Psoas muscle (tissue), 8 donors: Measurements from ENCODE around the gene SYNC. TPM values are rescaled to one million over a fixed set of nuclear protein-coding genes. Genes with fewer than 3 reads are reported as not detected.

Experiments
- ATAC-seq, 4 donors: fragments of 200-7000 bp; cut with Tn5 transposase; one replicate each; pipeline ENCODE4 v1.9.1; 2020; ENCODE audit warnings: moderate library complexity in 3 of 4, mild to moderate bottlenecking in 2 of 4
- DNase-seq, 2 donors: peaks; one replicate each; pipeline ENCODE4 v3.0.0-alpha.2; 2020
- H3K27ac ChIP-seq: fragments of 200-600 bp; one replicate; pipeline ENCODE4 v1.8.0; 2022
- H3K27me3 ChIP-seq, 3 donors: fragments of 200-600 bp in 1 of 3; one replicate each; pipeline versions ENCODE4 v1.6.1 to v1.8.0; 2013 to 2022; ENCODE audit warnings: low read length in 2 of 3, mild to moderate bottlenecking in 2 of 3, moderate library complexity in 1 of 3; ENCODE audit not compliant: insufficient read depth in 3 of 3
- H3K36me3 ChIP-seq, 2 donors: fragments of 200-600 bp in 1 of 2; one replicate each; pipeline versions ENCODE4 v1.6.1 to v1.8.0; 2013 to 2022; ENCODE audit warnings: low read depth in 1 of 2, mild to moderate bottlenecking in 1 of 2, moderate library complexity in 1 of 2; ENCODE audit not compliant: insufficient read depth in 1 of 2
- H3K4me1 ChIP-seq: fragments of 200-600 bp; one replicate; pipeline ENCODE4 v1.8.0; 2022
- H3K4me3 ChIP-seq: fragments of 200-600 bp; one replicate; pipeline ENCODE4 v1.8.0; 2022; ENCODE audit warnings: mild to moderate bottlenecking
- H3K9me3 ChIP-seq: fragments of 200-600 bp; one replicate; pipeline ENCODE4 v1.8.0; 2022
- CTCF ChIP-seq: fragments of 200-600 bp; IDR thresholded peaks from one replicate; pipeline ENCODE4 v1.8.0; 2022; ENCODE audit warnings: antibody characterized with exemption
- WGBS, 3 donors: extraction: QIAGEN DNeasy Blood & Tissue Kit; methylation state at CpG; one replicate each; pipeline versions ENCODE4 v1.1.6 to v1.1.7; 2013; 5-methylcytosine and 5-hydroxymethylcytosine counted together
- intact Hi-C, 2 donors: fragments of 100-400 bp; cut with DNase I; formaldehyde crosslinking; loops; one replicate each; pipeline versions ENCODE4 v1.11.0 to v1.14.2; 2022
- polyA plus RNA-seq, 3 donors: library from polyadenylated mRNA; stranded (reverse); fragments of 200-250 nt; gene quantifications; one replicate each; pipeline ENCODE4 v1.2.3, GENCODE V29; 2013
- total RNA-seq, 4 donors: library from RNA; stranded (reverse); fragmentation: NEBNext Ultra II Directional in 2 of 4; extraction: Animal tissue kit (Norgen Biotek cat#: 25700) in 2 of 4; gene quantifications; one replicate each; pipeline versions ENCODE4 v1.2.1 to v1.2.4, GENCODE V29; 2021 to 2023
- donor health status: healthy with polysubstance abuse.
- donor health status: DM: no; HTN: no; CAD: no; lungs with moderate emphysema.
- donor health status: Bipolar disorder and iron deficiency.
- donor health status: healthy.
- donor health status: DM: yes; HTN: yes; CAD: no.
- donor health status: DM: no; HTN: no; CAD: no.
- donor health status: DM: no; HTN: no; CAD: no.
- donor health status: DM: yes; HTN: yes; CAD: no.

The SYNC gene
- total and polyA plus RNA-seq, 7 donors = 40.4 to 82.5 (median 52.6) TPM

GRCh38 chr1:32686387-32686786 lies 16.2 kb downstream of the SYNC start:
- Histone ChIP-seq H3K9me3 (no peaks in the 10 kb centered on the region), H3K27me3 (no peaks in the 10 kb centered on the region), H3K36me3 (peaks cover 9 to 85% of the 10 kb centered on the region in 2 donors), H3K4me1 (peaks cover 21% of the 10 kb centered on the region), H3K27ac (peak overlapping the region; percentile 30), H3K4me3 (no peak overlapping the region)
- TF ChIP-seq CTCF = no peak
- 91 to 92% (median 91%) methylated on average over 2 of the region's 2 CpGs for WGBS, 3 donors
- ATAC-seq (no peak), DNase-seq (no peak)
- intact Hi-C loops = no loop called here

- Histone ChIP-seq H3K36me3 (peaks cover 15 to 88% of the 10 kb centered on the region in 2 donors), H3K4me3 (no peak overlapping the region), H3K4me1 (peaks cover 25% of the 10 kb centered on the region), H3K27me3 (no peaks in the 10 kb centered on the region), H3K27ac (peak overlapping the region; percentile 7), H3K9me3 (no peaks in the 10 kb centered on the region)
- ATAC-seq (peak; percentile 27 to 77 (median 44)), DNase-seq (no peak)
- 33 to 63% (median 51%) methylated on average over 2 of the region's 2 CpGs for WGBS, 3 donors
- intact Hi-C loops = no loop called here
- TF ChIP-seq CTCF = no peak
These were observed 17.1 kb downstream of the SYNC start for GRCh38 chr1:32685498-32685897.

- no peak for DNase-seq
- H3K9me3 ChIP-seq = no peaks in the 10 kb centered on the region
- no peaks in the 10 kb centered on the region for H3K27me3 ChIP-seq
- ATAC-seq = peak in 2 of 4 donors; percentile 47 to 48
- no peak overlapping the region for H3K4me3 ChIP-seq
- peaks cover 25% of the 10 kb centered on the region for H3K4me1 ChIP-seq
- H3K36me3 ChIP-seq = peaks cover 16 to 93% of the 10 kb centered on the region in 2 donors
- 12 to 34% (median 27%) methylated on average over 2 of the region's 2 CpGs for WGBS, 3 donors
- TF ChIP-seq CTCF = no peak
- peak overlapping the region; percentile 7 for H3K27ac ChIP-seq
- intact Hi-C loops = no loop called here
These were observed 18.3 kb downstream of the SYNC start for GRCh38 chr1:32684167-32684811.

- Histone ChIP-seq H3K27ac (no peak overlapping the region), H3K36me3 (peaks cover 16 to 97% of the 10 kb centered on the region in 2 donors), H3K9me3 (no peaks in the 10 kb centered on the region), H3K27me3 (no peaks in the 10 kb centered on the region), H3K4me3 (no peak overlapping the region), H3K4me1 (peaks cover 25% of the 10 kb centered on the region)
- intact Hi-C loops = no loop called here
- TF ChIP-seq CTCF = no peak
- 49 to 62% (median 50%) methylated on average over 3 of the region's 3 CpGs for WGBS, 3 donors
- ATAC-seq (no peak), DNase-seq (no peak)
These were observed 19.2 kb downstream of the SYNC start for GRCh38 chr1:32683397-32683796.

GRCh38 chr1:32681999-32682398 lies 20.6 kb downstream of the SYNC start:
- no peaks in the 10 kb centered on the region for H3K9me3 ChIP-seq
- TF ChIP-seq CTCF = no peak
- H3K36me3 ChIP-seq = peaks cover 22 to 99% of the 10 kb centered on the region in 2 donors
- H3K4me3 ChIP-seq = no peak overlapping the region
- no peak overlapping the region for H3K27ac ChIP-seq
- DNase-seq (no peak), ATAC-seq (no peak)
- no peaks in the 10 kb centered on the region for H3K27me3 ChIP-seq
- 63 to 68% (median 68%) methylated on average over 3 of the region's 3 CpGs for WGBS, 3 donors
- intact Hi-C loops = no loop called here
- H3K4me1 ChIP-seq = peaks cover 25% of the 10 kb centered on the region
